ENCODE results near the gene MORN2.

MORN2 gene

DNA sequence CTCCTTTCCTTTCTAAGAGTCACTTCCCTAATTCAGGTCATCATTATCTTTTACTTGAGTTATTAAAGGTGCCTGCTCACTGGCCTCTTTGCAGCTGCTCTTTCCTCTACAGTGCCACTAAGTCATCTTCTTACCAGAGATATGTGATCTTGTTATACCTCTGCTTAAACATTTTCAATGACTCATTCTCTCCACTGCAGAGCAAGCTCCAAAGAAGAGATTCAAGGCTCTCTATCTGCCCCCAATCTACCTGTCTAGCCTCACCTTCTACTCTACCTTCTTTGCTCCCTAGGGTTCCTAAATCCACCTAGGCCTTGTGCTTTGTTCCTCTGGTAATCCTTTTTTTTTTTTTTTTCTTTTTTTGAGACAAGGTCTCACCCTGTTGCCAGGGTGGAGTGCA is 17.0 kb downstream of the MORN2 start:
- no peak for DNase-seq

DNA sequence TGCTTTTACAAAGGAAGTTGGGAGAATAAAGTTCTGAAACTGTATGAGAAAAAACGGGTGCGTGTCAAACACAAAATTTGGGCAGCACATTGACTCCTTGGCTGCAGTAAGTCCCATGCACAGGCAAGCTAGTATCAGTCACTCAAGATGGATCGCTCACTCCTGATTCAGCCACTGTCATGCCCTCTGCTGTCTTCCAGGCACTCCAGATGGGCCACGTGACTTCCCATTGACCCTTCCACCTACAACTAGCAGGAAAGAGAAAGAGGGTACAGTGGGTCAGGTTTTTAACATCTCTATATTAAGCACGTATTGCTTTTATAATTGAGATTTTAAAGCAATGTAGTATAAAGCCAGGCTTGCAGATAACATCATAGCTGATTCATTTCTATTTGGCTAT is 22.5 kb downstream of the MORN2 start:
- no peak for DNase-seq

DNA sequence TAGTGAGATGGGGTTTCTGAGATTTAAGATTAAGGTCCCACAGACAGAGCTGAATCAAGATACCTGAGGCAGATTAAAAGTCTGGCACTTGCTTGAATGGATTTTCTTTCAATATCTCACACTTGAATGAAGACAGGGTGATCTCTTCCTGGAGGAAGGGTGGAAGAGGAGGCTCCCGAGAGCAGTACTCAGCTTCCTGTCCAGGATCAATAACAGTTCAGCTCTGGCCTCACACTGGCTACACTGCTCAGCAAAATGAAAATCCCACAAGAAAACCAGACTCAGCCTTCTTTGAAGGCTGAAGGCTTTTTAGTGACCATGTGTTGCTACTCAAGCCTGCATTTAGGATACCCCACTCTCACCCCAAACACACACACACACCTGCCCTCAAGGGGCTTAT is 24.9 kb downstream of the MORN2 start:
- DNase-seq: no peak

DNA sequence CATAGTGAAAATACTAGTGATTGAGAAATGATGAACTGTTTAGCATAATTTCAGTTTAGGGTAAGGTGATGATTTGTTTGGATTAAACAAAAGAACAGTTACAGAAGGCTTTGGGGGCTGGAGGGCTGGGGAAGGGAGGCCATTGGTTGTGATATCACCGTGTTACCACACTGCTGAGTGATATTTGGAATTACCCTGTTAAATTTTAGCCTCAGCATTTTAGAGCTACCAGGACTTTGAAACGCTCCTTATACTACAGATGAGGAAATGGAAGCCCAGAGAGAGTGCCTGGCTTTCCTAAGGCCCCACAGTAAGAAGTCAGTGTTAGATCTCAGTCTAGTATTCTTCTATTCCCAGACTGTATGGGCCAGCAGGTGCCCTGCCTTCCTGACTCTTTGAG is 29.5 kb downstream of the MORN2 start:
- DNase-seq: no peak

DNA sequence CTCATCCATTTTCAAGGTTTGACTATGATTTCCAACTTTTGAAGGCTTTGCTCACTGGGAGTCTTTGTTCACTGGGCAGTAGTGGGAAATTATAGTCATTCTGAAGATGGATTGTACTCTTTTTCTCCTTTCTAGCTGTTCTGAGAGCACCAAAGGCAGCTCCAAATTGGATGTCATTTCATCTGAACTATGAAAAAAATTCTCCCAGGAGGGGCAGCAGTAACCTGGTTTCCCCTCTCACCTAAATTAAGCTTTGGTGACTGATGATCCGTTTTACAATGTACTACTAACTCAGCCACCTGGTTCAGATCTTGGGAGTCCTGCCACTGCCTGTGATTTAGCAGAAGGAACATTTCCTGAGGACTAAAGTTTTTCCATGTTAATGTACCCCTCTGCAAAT is 31.5 kb downstream of the MORN2 start:
- no peak for DNase-seq

DNA sequence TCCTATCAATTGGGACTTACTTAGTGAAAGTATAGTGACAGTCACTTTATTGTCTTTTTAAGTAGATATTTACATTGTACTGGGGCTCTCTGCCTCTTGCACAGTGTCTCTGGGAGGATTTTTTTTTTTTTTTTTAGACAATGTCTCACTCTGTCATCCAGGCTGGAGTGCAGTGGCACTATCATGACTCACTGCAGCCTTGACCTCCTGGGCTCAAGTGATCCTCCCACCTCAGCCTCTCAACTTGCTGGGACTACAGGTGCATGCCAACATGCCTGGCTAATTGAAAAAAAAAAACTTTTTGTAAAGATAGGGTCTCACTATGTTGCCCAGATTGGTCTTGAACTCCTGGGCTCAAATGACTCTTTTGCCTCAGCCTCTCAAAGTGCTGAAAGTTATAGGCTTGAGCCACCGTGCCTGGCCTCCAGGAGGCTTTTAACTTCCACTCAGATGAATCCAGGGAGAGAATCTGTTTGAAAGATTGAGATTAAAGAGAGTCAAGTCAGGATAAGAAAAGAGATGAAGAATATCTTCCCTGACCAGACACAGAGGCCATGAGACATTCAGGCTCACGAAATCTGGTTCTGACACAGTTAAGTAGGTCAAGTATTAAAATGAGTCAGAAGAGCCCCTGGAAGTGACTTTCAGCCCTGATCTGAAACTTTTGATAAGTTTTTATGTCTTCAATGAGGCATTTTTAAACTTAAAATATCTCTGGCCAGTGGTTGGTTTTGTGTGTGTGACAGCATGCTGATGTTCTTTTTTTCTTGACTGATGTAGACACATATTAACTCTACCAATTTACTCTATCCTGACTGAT is 32.2 kb downstream of the MORN2 start:
- no peak for DNase-seq

DNA sequence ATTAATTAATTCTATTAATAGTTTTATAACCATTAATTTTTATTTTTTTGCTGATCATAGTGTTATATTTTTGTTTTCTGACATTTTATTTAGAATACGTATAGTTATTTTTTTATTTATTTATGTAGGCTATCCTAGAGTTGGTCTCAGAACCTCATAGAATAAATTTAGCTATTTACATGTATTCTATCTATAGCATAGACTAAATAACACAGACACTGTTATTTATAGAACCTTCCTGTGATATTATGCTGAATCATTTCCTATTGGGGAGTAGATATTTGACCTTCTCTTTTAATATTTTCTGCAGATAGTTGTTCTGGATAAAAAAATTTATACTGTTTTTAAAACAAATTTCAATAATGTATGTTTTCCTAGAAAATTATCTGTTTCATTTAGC is 34.1 kb downstream of the MORN2 start:
- no peak for DNase-seq

DNA sequence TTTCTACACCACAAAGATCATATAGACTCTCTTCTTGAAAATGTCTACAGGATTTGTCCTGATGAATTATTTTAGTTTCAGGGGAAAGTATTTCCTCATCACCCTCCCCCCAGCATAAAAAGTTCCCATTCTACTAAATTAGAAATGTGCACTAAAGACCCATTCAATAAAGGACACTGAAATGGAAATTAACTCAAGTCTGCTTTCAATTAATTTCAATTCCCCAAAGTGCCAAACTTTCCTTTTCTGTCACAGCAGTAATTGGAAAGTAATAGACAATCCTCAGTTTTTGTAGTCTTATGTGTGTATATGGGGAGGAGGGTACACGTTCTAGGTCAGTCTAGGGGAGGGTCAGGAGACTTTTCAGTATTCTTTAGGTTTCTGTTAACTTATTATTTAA is 35.4 kb downstream of the MORN2 start:
- DNase-seq: no peak

DNA sequence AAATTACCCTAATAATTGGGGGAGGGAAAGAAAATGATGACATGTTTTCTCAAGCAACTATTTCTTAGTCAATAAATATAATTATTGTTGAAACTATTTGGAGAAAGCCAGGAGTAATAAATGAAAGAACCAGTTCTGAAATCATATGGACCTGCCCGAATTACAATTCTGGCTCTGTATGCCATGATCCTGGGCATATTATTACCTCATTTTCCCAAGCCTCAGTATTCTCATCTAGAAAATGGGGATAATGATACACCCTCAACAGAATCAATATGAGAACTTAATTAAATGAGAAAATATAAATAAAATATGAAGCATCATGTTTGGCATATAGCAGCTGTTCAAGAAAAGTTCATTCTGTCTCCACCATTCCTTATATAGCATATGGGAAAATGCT is 36.8 kb downstream of the MORN2 start:
- DNase-seq: no peak

DNA sequence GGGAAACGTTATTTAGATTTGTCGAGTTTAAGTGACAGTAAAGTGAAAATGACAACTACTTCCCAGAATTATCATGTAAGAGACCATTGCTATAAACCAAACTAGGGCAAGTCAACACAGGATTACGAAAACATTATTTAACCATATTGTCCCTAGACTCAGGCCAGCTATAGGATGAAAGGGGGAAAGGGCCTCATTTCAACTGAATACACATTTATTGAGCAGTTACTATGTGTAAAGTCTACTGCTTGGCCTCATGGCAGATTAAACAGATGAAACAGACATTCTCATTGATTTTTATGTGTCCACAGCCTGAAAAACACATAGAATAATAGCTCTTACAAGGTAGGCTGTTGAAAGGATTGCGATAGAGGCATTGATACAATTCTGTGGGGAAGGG is 46.6 kb downstream of the MORN2 start:
- no peak for DNase-seq

DNA sequence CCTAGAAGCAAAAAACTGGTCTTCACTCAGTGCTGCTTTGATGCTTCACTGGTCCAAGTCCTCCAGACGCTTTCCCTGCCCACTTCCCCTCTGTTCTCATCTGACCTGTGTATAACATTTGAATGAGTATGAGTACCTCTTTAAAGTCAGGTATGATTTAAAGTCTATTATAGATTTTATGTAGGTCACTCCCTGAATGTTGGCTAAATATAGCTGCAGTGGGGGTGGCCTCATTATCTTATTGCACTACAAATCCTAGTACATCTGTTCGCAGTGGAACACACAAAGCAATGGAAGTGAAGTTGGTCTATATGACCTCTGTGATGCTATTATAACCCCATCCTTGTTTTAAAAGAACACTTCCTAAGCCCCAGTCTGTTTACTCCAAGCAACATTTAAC is 47.1 kb downstream of the MORN2 start:
- DNase-seq: no peak

DNA sequence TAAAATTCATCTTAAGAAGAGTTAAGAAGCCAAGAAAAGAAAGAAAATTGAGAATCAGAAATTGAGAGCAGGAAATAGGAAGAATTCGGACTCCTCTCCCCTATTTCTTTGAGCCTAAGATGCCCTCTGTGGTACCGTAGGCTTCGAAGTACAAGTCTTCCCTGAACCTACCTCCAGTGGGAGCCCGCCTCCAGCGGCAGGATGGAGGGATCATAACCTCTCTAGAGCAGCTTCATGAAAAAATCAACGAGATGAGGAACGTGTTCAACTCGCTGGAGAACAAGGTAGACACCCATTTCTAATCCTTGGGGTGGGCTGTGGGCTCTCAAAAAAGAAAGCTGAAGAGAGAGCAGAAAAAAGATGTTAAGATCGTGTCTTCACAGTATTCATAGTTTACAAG is 50.2 kb downstream of the MORN2 start:
- no peak for DNase-seq

DNA sequence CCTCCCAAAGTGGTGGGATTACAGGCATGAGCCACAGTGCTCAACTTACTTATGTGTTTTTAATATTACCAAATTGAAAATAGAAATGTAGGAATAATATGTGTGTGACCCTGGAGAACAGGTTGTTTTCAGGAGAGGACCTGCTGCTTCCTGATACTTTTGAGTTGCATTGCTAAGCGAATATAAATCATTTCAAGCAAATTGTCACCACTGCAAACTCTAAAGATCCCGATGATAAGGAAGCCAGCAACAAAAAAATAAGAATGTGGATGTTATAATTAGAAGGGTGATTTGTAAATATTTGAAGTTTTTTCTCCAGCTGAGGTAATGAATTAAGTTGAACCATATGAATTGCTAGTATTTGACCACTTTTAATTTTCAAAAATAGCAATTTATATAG is 54.8 kb downstream of the MORN2 start:
- DNase-seq: no peak
